Measurements from ENCODE around the gene SLC25A5. TPM values are rescaled to one million over a fixed set of nuclear protein-coding genes. Genes with fewer than 3 reads are reported as not detected.

Gene SLC25A5
- total and polyA plus RNA-seq, 2 experiments from 2014 or later: 348 to 451 TPM

DNA sequence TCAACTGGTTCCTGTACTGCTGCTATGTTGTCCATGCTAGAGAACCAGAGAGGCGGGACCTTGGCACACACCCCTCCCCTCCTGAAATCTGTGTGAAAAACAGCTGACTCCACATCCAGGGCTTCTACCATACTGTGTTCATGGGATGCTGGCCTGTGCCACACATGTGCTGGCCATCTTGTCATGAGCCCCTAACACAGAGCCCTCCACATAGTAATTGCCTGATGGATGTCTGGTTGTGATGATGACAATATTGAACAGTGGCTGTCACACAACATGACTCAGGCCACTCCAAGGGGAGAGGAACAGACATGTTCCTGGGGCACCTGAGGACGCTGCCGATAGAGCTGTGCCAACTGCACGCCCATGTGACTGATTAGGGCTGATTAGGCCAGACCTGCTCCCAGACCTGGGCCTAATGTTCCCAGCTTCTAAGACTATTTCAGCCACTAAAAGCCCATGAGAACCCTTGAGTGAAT lies 13.1 kb downstream of the SLC25A5 start:
- Histone ChIP-seq H3F3A (replicated peaks; ENCODE audit: low read depth) (no peaks in the 10 kb centered on the region), H3K4me1 (ENCODE audit: insufficient read depth) (no peaks in the 10 kb centered on the region), H2AFZ (no peak overlapping the region), H3K79me2 (replicated peaks; ENCODE audit: insufficient read depth) (no peaks in the 10 kb centered on the region), H3K4me2 (no peak overlapping the region), H3K9me2 (ENCODE audit: insufficient read depth) (no peaks in the 10 kb centered on the region), H3K27me3 (ENCODE audit: insufficient read depth) (peaks cover 9% of the 10 kb centered on the region), H3K36me3 (ENCODE audit: insufficient read depth) (no peaks in the 10 kb centered on the region), H4K20me1 (replicated peaks; ENCODE audit: insufficient read depth) (no peaks in the 10 kb centered on the region), H3K4me3 (no peak overlapping the region), H3K27ac (ENCODE audit: low read depth) (no peak overlapping the region)
- peaks cover 3% of the 10 kb centered on the region for H3K27me3 Mint-ChIP-seq (ENCODE audit: insufficient read depth, low read depth, poor library complexity)
- H3K36me3 Mint-ChIP-seq (ENCODE audit: low read depth): no peaks in the 10 kb centered on the region
- TF ChIP-seq CREB1 (CRISPR knock-in tag; IDR thresholded peaks at IDR 0.05; ENCODE audit: low read depth): no peak
- TF ChIP-seq POLR2AphosphoS5 (IDR thresholded peaks at IDR 0.05; ENCODE audit: low read depth): no peak
- TF ChIP-seq, protein P1, sequence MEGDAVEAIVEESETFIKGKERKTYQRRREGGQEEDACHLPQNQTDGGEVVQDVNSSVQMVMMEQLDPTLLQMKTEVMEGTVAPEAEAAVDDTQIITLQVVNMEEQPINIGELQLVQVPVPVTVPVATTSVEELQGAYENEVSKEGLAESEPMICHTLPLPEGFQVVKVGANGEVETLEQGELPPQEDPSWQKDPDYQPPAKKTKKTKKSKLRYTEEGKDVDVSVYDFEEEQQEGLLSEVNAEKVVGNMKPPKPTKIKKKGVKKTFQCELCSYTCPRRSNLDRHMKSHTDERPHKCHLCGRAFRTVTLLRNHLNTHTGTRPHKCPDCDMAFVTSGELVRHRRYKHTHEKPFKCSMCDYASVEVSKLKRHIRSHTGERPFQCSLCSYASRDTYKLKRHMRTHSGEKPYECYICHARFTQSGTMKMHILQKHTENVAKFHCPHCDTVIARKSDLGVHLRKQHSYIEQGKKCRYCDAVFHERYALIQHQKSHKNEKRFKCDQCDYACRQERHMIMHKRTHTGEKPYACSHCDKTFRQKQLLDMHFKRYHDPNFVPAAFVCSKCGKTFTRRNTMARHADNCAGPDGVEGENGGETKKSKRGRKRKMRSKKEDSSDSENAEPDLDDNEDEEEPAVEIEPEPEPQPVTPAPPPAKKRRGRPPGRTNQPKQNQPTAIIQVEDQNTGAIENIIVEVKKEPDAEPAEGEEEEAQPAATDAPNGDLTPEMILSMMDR (conservative IDR thresholded peaks at IDR 0.05; ENCODE audit: low read depth in 2 of 2): no peak
- TF ChIP-seq, protein P2, sequence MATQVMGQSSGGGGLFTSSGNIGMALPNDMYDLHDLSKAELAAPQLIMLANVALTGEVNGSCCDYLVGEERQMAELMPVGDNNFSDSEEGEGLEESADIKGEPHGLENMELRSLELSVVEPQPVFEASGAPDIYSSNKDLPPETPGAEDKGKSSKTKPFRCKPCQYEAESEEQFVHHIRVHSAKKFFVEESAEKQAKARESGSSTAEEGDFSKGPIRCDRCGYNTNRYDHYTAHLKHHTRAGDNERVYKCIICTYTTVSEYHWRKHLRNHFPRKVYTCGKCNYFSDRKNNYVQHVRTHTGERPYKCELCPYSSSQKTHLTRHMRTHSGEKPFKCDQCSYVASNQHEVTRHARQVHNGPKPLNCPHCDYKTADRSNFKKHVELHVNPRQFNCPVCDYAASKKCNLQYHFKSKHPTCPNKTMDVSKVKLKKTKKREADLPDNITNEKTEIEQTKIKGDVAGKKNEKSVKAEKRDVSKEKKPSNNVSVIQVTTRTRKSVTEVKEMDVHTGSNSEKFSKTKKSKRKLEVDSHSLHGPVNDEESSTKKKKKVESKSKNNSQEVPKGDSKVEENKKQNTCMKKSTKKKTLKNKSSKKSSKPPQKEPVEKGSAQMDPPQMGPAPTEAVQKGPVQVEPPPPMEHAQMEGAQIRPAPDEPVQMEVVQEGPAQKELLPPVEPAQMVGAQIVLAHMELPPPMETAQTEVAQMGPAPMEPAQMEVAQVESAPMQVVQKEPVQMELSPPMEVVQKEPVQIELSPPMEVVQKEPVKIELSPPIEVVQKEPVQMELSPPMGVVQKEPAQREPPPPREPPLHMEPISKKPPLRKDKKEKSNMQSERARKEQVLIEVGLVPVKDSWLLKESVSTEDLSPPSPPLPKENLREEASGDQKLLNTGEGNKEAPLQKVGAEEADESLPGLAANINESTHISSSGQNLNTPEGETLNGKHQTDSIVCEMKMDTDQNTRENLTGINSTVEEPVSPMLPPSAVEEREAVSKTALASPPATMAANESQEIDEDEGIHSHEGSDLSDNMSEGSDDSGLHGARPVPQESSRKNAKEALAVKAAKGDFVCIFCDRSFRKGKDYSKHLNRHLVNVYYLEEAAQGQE (IDR thresholded peaks at IDR 0.05; ENCODE audit: unreplicated experiment): no peak
- no peak for TF ChIP-seq EZH2 (IDR thresholded peaks at IDR 0.05; ENCODE audit: low read depth, unreplicated experiment)
- TF ChIP-seq JUNB (IDR thresholded peaks at IDR 0.05; ENCODE audit: unreplicated experiment): no peak
- TF ChIP-seq, protein P3, sequence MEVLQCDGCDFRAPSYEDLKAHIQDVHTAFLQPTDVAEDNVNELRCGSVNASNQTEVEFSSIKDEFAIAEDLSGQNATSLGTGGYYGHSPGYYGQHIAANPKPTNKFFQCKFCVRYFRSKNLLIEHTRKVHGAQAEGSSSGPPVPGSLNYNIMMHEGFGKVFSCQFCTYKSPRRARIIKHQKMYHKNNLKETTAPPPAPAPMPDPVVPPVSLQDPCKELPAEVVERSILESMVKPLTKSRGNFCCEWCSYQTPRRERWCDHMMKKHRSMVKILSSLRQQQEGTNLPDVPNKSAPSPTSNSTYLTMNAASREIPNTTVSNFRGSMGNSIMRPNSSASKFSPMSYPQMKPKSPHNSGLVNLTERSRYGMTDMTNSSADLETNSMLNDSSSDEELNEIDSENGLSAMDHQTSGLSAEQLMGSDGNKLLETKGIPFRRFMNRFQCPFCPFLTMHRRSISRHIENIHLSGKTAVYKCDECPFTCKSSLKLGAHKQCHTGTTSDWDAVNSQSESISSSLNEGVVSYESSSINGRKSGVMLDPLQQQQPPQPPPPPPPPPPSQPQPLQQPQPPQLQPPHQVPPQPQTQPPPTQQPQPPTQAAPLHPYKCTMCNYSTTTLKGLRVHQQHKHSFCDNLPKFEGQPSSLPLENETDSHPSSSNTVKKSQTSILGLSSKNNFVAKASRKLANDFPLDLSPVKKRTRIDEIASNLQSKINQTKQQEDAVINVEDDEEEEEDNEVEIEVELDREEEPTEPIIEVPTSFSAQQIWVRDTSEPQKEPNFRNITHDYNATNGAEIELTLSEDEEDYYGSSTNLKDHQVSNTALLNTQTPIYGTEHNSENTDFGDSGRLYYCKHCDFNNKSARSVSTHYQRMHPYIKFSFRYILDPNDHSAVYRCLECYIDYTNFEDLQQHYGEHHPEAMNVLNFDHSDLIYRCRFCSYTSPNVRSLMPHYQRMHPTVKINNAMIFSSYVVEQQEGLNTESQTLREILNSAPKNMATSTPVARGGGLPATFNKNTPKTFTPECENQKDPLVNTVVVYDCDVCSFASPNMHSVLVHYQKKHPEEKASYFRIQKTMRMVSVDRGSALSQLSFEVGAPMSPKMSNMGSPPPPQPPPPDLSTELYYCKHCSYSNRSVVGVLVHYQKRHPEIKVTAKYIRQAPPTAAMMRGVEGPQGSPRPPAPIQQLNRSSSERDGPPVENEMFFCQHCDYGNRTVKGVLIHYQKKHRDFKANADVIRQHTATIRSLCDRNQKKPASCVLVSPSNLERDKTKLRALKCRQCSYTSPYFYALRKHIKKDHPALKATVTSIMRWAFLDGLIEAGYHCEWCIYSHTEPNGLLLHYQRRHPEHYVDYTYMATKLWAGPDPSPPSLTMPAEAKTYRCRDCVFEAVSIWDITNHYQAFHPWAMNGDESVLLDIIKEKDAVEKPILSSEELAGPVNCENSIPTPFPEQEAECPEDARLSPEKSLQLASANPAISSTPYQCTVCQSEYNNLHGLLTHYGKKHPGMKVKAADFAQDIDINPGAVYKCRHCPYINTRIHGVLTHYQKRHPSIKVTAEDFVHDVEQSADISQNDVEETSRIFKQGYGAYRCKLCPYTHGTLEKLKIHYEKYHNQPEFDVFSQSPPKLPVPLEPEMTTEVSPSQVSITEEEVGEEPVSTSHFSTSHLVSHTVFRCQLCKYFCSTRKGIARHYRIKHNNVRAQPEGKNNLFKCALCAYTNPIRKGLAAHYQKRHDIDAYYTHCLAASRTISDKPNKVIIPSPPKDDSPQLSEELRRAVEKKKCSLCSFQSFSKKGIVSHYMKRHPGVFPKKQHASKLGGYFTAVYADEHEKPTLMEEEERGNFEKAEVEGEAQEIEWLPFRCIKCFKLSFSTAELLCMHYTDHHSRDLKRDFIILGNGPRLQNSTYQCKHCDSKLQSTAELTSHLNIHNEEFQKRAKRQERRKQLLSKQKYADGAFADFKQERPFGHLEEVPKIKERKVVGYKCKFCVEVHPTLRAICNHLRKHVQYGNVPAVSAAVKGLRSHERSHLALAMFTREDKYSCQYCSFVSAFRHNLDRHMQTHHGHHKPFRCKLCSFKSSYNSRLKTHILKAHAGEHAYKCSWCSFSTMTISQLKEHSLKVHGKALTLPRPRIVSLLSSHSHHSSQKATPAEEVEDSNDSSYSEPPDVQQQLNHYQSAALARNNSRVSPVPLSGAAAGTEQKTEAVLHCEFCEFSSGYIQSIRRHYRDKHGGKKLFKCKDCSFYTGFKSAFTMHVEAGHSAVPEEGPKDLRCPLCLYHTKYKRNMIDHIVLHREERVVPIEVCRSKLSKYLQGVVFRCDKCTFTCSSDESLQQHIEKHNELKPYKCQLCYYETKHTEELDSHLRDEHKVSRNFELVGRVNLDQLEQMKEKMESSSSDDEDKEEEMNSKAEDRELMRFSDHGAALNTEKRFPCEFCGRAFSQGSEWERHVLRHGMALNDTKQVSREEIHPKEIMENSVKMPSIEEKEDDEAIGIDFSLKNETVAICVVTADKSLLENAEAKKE (CRISPR knock-in tag; IDR thresholded peaks at IDR 0.05): no peak
- no peak for TF ChIP-seq ZNF114 (CRISPR knock-in tag; IDR thresholded peaks at IDR 0.05)
- TF ChIP-seq, protein P4, sequence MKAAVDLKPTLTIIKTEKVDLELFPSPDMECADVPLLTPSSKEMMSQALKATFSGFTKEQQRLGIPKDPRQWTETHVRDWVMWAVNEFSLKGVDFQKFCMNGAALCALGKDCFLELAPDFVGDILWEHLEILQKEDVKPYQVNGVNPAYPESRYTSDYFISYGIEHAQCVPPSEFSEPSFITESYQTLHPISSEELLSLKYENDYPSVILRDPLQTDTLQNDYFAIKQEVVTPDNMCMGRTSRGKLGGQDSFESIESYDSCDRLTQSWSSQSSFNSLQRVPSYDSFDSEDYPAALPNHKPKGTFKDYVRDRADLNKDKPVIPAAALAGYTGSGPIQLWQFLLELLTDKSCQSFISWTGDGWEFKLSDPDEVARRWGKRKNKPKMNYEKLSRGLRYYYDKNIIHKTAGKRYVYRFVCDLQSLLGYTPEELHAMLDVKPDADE (IDR thresholded peaks at IDR 0.05): no peak
- no peak for DNase-seq (ENCODE audit: low spot score)
- no peaks in the 10 kb centered on the region for H3K9me3 Mint-ChIP-seq
- H3K27ac Mint-ChIP-seq: no peak overlapping the region
- H3K4me3 Mint-ChIP-seq: no peak overlapping the region
- H3K4me1 Mint-ChIP-seq: no peaks in the 10 kb centered on the region
- ATAC-seq: no peak
